HepG2 (cell line): ENCODE data around the gene VPS4B. TPM values are rescaled to one million over a fixed set of nuclear protein-coding genes. Genes with fewer than 3 reads are reported as not detected.

Experiments
- ATAC-seq: fragments of 200-7000 bp; cut with Tn5 transposase; 3 replicates; pipeline ENCODE4 v1.9.1; 2020; ENCODE audit warnings: mild to moderate bottlenecking, moderate library complexity
- BruUV-seq: library from RNA; stranded (reverse); fragments of 400-500 nt; replicated peaks from 2 replicates; lab custom pipeline; 2021; lab: Mats Ljungman, UMichigan
- CTCF ChIA-PET: fragments of 300-600 bp; formaldehyde crosslinking; extraction: SDS; loops from one replicate; lab custom pipeline; 2021; ENCODE audit warnings: low total read pairs, inconsistent platforms, low intra/inter-chr PET ratio; lab: Yijun Ruan, JAX
- POLR2A ChIA-PET: fragments of 350-600 bp; sonication (Branson Sonifier 250); formaldehyde crosslinking; loops from one replicate; lab custom pipeline; 2020; ENCODE audit warnings: antibody characterized with exemption, inconsistent platforms; lab: Yijun Ruan, JAX
- DNase-seq: peaks from one replicate; pipeline ENCODE4 v3.0.0-alpha.2; 2015; ENCODE audit warnings: low spot score
- FAIRE-seq: peaks from 3 replicates; lab custom pipeline; 2011; peaks lifted over from hg19 to GRCh38; lab: Jason Lieb, UNC
- H2AFZ ChIP-seq: one replicate; pipeline ENCODE4 v1.6.1; 2011; ENCODE audit warnings: low read length, inconsistent platforms
- H3K27ac ChIP-seq: fragments of 300-600 bp; 3 replicates; pipeline ENCODE4 v1.8.0; 2011; ENCODE audit warnings: mixed run types, mild to moderate bottlenecking, mixed read lengths, low read length, inconsistent platforms; ENCODE audit not compliant: insufficient read depth; ENCODE audit errors: extremely low read length
- H3K27me3 ChIP-seq, 2 experiments: fragments of 200-600 bp in 1 of 2; 2 replicates in 1 of 2; 3 replicates in 1 of 2; pipeline versions ENCODE4 v1.6.0 to v1.8.0; 2011; ENCODE audit warnings: low read length in 2 of 2, mild to moderate bottlenecking in 2 of 2, moderate library complexity in 2 of 2, inconsistent platforms in 1 of 2; ENCODE audit not compliant: insufficient read depth in 2 of 2, control insufficient read depth in 1 of 2
- H3K36me3 ChIP-seq, 2 experiments: fragments of 200-600 bp in 1 of 2; replicated peaks in 1 of 2; 2 replicates in 1 of 2; 3 replicates in 1 of 2; pipeline versions ENCODE4 v1.5.1 to v1.8.0; 2011; ENCODE audit warnings: low read length in 2 of 2, inconsistent platforms in 1 of 2; ENCODE audit not compliant: insufficient read depth in 2 of 2, control insufficient read depth in 1 of 2
- H3K4me1 ChIP-seq: 2 replicates; pipeline ENCODE4 v1.5.1; 2012; ENCODE audit warnings: low read length, inconsistent platforms; ENCODE audit not compliant: insufficient read depth
- H3K4me2 ChIP-seq: 2 replicates; pipeline ENCODE4 v1.6.0; 2011; ENCODE audit warnings: low read depth, low read length, inconsistent platforms
- H3K4me3 ChIP-seq, 3 experiments: fragments of 200-600 bp in 1 of 3; sonication (generic), shearing (Covaris generic) in 1 of 3; replicated peaks in 1 of 3; 2 replicates each; pipeline ENCODE4 v1.5.1; 2011 to 2016; ENCODE audit warnings: low read length in 3 of 3, inconsistent platforms in 2 of 3, low read depth in 2 of 3, mild to moderate bottlenecking in 2 of 3, control low read depth in 1 of 3, mixed read lengths in 1 of 3; ENCODE audit not compliant: insufficient read depth in 1 of 3
- H3K79me2 ChIP-seq: one replicate; pipeline ENCODE4 v1.6.1; 2011; ENCODE audit warnings: low read length, inconsistent platforms; ENCODE audit not compliant: insufficient read depth
- H3K9ac ChIP-seq: 2 replicates; pipeline ENCODE4 v1.6.0; 2011; ENCODE audit warnings: mild to moderate bottlenecking, low read depth, low read length, inconsistent platforms; ENCODE audit not compliant: insufficient read depth
- H3K9me3 ChIP-seq: 2 replicates; pipeline ENCODE4 v1.5.1; 2012; ENCODE audit warnings: mild to moderate bottlenecking, low read length
- H4K20me1 ChIP-seq: 2 replicates; pipeline ENCODE4 v1.6.0; 2011; ENCODE audit warnings: inconsistent platforms, mild to moderate bottlenecking, low read length, moderate library complexity; ENCODE audit not compliant: insufficient read depth
- AGO1 ChIP-seq: fragments of 200-400 bp; formaldehyde crosslinking; IDR thresholded peaks from 2 replicates; pipeline ENCODE4 v1.6.1; 2017; ENCODE audit warnings: mild to moderate bottlenecking, low read depth, low read length, moderate library complexity; ENCODE audit not compliant: poor library complexity, severe bottlenecking
- ATF4 ChIP-seq, 2 experiments: fragments of 450-650 bp in 1 of 2; sonication (generic) in 1 of 2; formaldehyde crosslinking; IDR thresholded peaks; 2 replicates each; pipeline versions ENCODE4 v1.5.0 to v1.8.0; 2020 to 2022; ENCODE audit warnings: mild to moderate bottlenecking in 1 of 2, missing genetic modification reagents in 1 of 2
- FOSL2 ChIP-seq: sonication (generic); formaldehyde crosslinking; IDR thresholded peaks from 2 replicates; pipeline ENCODE4 v1.4.0; 2020; ENCODE audit warnings: missing genetic modification reagents
- FOXO4 ChIP-seq: sonication (generic); formaldehyde crosslinking; conservative IDR thresholded peaks from 2 replicates; pipeline ENCODE4 v1.8.1; 2023; ENCODE audit warnings: missing genetic modification reagents
- FOXP1 ChIP-seq, 2 experiments: fragments of 450-650 bp in 1 of 2; IDR thresholded peaks; 2 replicates each; pipeline ENCODE4 v1.6.1; 2017 to 2018; ENCODE audit warnings: antibody characterized with exemption in 1 of 2
- KLF15 ChIP-seq: sonication (generic); formaldehyde crosslinking; IDR thresholded peaks from 2 replicates; pipeline ENCODE4 v1.8.1; 2023; ENCODE audit warnings: borderline replicate concordance, mild to moderate bottlenecking, inconsistent platforms, missing genetic modification reagents, mixed read lengths
- RARG ChIP-seq: sonication (generic); formaldehyde crosslinking; IDR thresholded peaks from 2 replicates; pipeline ENCODE4 v1.4.0; 2020; ENCODE audit warnings: low read depth, mild to moderate bottlenecking, missing genetic modification reagents
- RBM39 ChIP-seq: fragments of 200-400 bp; formaldehyde crosslinking; IDR thresholded peaks from one replicate; pipeline ENCODE4 v1.6.1; 2018; ENCODE audit warnings: antibody characterized with exemption, mild to moderate bottlenecking, low read depth, low read length; ENCODE audit not compliant: poor library complexity, severe bottlenecking
- SMARCC2 ChIP-seq: fragments of 450-650 bp; IDR thresholded peaks from 2 replicates; pipeline ENCODE4 v1.6.1; 2017; ENCODE audit warnings: antibody characterized with exemption, mild to moderate bottlenecking
- SP2 ChIP-seq: sonication (generic); formaldehyde crosslinking; IDR thresholded peaks from 2 replicates; pipeline ENCODE4 v1.5.1; 2020; ENCODE audit warnings: mild to moderate bottlenecking, missing genetic modification reagents
- ZNF260 ChIP-seq: sonication (generic); formaldehyde crosslinking; IDR thresholded peaks from 2 replicates; pipeline ENCODE4 v1.4.0; 2020; ENCODE audit warnings: missing genetic modification reagents, low read depth, mild to moderate bottlenecking, borderline replicate concordance
- ZNF282 ChIP-seq: fragments of 450-650 bp; IDR thresholded peaks from 2 replicates; pipeline ENCODE4 v1.6.1; 2018; ENCODE audit not compliant: partially characterized antibody
- ZNF326 ChIP-seq: sonication (generic); formaldehyde crosslinking; IDR thresholded peaks from 2 replicates; pipeline ENCODE4 v1.4.0; 2020; ENCODE audit warnings: missing genetic modification reagents, borderline replicate concordance
- ZNF383 ChIP-seq: sonication (generic); formaldehyde crosslinking; IDR thresholded peaks from 2 replicates; pipeline ENCODE4 v1.4.0; 2020; ENCODE audit warnings: missing genetic modification reagents, mild to moderate bottlenecking, borderline replicate concordance
- ZNF619 ChIP-seq: sonication (generic); formaldehyde crosslinking; IDR thresholded peaks from 2 replicates; pipeline ENCODE4 v1.4.0; 2020; ENCODE audit warnings: mild to moderate bottlenecking, missing genetic modification reagents
- ZNF772 ChIP-seq: sonication (generic); formaldehyde crosslinking; IDR thresholded peaks from 2 replicates; pipeline ENCODE4 v1.5.0; 2020; ENCODE audit warnings: mild to moderate bottlenecking, missing genetic modification reagents
- WGBS: methylation state at CpG from one replicate; pipeline ENCODE4 v1.1.6; 2017; ENCODE audit warnings: low lambda C conversion rate; 5-methylcytosine and 5-hydroxymethylcytosine counted together
- in situ Hi-C: cut with HindIII; loops from 2 replicates; pipeline ENCODE4 v1.10.0; 2017; ENCODE audit warnings: low pct_unique_long_range_greater_than_20kb; ENCODE audit not compliant: extremely low pct_ligation_motif_present
- intact Hi-C: fragments of 100-400 bp; cut with micrococcal nuclease; formaldehyde crosslinking; loops from one replicate; pipeline ENCODE4 v1.10.0; 2022; ENCODE audit not compliant: unreplicated experiment
- polyA plus RNA-seq, 8 experiments: library from polyadenylated mRNA; depleted of rRNA in 3 of 8; stranded (reverse) in 7 of 8; unstranded in 1 of 8; fragments of >200 nt; fragmentation: Illumina TruSeq in 4 of 8; extraction: Trizol in 4 of 8; gene quantifications; 2 replicates each; pipeline versions ENCODE4 v1.2.1 to v1.2.3, GENCODE V29; 2011 to 2016; ENCODE audit warnings: low read depth in 4 of 8, missing spikeins in 1 of 8, mixed read lengths in 1 of 8; ENCODE audit not compliant: insufficient read depth in 1 of 8
- total RNA-seq, 5 experiments: library from RNA; depleted of rRNA; stranded (reverse); fragments of >200 nt; fragmentation: Illumina TruSeq; extraction: Trizol; gene quantifications; 2 replicates each; pipeline ENCODE4 v1.2.3, GENCODE V29; 2016; ENCODE audit warnings: low read depth in 1 of 5
- TF ChIP-seq, protein P1 (sequence below): sonication (generic); formaldehyde crosslinking; IDR thresholded peaks from 2 replicates; pipeline ENCODE4 v1.9.0; 2021; ENCODE audit warnings: missing genetic modification reagents, borderline replicate concordance

Gene VPS4B
- total and polyA plus RNA-seq, 2 of the 13 experiments (the other 11 are each of a cell fraction or from before 2014, with no cell fraction given), result 12.8 to 25.9 TPM

- CTCF ChIA-PET, result no interaction called here
- BruUV-seq, result no TSS peak
- Histone ChIP-seq H3K79me2 (peaks cover 23% of the 10 kb centered on the region), H2AFZ (no peak overlapping the region), H3K9ac (no peak overlapping the region), H3K36me3 (peaks cover 15 to 63% of the 10 kb centered on the region in 2 experiments)
- FAIRE-seq, result no peak
- intact Hi-C loops, result no loop called here
- TF ChIP-seq ZNF326 (CRISPR knock-in tag) (no peak), ATF4 (CRISPR knock-in tag; IDR thresholded peaks at IDR 0.05) (no peak), SP2 (CRISPR knock-in tag) (no peak), ZNF772 (CRISPR knock-in tag) (no peak), ZNF260 (CRISPR knock-in tag) (no peak), FOSL2 (CRISPR knock-in tag) (no peak), SMARCC2 (no peak), KLF15 (CRISPR knock-in tag) (no peak), AGO1 (no peak), RBM39 (no peak), ZNF383 (no peak), FOXO4 (CRISPR knock-in tag) (no peak), FOXP1 (IDR thresholded peaks at IDR 0.05) (no peak), FOXP1 (CRISPR knock-in tag; IDR thresholded peaks at IDR 0.05) (no peak), RARG (CRISPR knock-in tag) (no peak), ZNF619 (no peak), ZNF282 (no peak)
- TF ChIP-seq, protein P1, sequence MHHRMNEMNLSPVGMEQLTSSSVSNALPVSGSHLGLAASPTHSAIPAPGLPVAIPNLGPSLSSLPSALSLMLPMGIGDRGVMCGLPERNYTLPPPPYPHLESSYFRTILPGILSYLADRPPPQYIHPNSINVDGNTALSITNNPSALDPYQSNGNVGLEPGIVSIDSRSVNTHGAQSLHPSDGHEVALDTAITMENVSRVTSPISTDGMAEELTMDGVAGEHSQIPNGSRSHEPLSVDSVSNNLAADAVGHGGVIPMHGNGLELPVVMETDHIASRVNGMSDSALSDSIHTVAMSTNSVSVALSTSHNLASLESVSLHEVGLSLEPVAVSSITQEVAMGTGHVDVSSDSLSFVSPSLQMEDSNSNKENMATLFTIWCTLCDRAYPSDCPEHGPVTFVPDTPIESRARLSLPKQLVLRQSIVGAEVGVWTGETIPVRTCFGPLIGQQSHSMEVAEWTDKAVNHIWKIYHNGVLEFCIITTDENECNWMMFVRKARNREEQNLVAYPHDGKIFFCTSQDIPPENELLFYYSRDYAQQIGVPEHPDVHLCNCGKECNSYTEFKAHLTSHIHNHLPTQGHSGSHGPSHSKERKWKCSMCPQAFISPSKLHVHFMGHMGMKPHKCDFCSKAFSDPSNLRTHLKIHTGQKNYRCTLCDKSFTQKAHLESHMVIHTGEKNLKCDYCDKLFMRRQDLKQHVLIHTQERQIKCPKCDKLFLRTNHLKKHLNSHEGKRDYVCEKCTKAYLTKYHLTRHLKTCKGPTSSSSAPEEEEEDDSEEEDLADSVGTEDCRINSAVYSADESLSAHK (CRISPR knock-in tag), result no peak
- TF ChIP-seq, all 625 proteins: peak for 0
- peaks cover 23% of the 10 kb centered on the region for H3K4me1 ChIP-seq
- H4K20me1 ChIP-seq, result no peaks in the 10 kb centered on the region
- ATAC-seq, result no peak
- 92% methylated on average over 4 of the region's 4 CpGs for WGBS
- no peak overlapping the region for H3K4me2 ChIP-seq
- in situ Hi-C loops, result no loop called here
- no peak overlapping the region for H3K4me3 ChIP-seq
- H3K27ac ChIP-seq, result no peak overlapping the region
- H3K9me3 ChIP-seq, result no peaks in the 10 kb centered on the region
- POLR2A ChIA-PET, result no interaction called here
- DNase-seq, result no peak
- no peaks in the 10 kb centered on the region for H3K27me3 ChIP-seq
These were observed 9.3 kb downstream of the VPS4B start for GRCh38 chr18:63412953-63413352.
